Hindlimb muscle (tissue), 1 donor: ENCODE results near the gene TPO. TPM values are rescaled to one million over a fixed set of nuclear protein-coding genes. Genes with fewer than 3 reads are reported as not detected.
"Not testable (repeated sequence)": the region's sequence is repeated elsewhere in the genome, so short reads cannot be mapped to it uniquely, and the experiment has no call there.

ENCODE experiments used
- DNase-seq: peaks from one replicate; pipeline ENCODE4 v3.0.0-alpha.2; 2013
- polyA plus RNA-seq: library from polyadenylated mRNA; unstranded; fragments of 120-200 nt; gene quantifications from one replicate; pipeline ENCODE4 v1.2.1, GENCODE V29; 2013; ENCODE audit not compliant: insufficient read length

Gene TPO
- polyA plus RNA-seq, 1 donor, result 0.25 TPM

DNA sequence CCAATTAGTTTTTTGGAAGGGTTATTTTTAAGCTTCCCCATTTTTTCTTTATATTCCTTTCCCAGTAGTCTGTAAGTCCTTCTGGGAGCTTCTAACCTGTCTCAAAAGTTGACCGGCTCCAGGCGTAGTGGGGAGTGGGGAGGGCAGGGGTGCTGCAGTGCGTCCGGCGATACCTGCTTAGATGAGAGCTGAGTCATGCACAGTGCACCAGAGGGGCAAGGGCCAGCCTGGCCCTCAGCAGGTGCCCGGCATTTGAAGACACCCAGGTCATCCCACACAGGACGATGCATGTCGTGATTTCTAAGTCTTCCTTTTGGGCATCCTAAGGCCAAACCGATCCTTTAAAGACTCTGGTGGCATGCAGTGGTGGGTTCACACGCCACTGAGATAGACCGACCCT is 73.4 kb downstream of the TPO start:
- DNase-seq, result no peak

- no peak for DNase-seq
Measured at GRCh38 chr2:1487758-1488157, 74.5 kb downstream of the TPO start.

DNA sequence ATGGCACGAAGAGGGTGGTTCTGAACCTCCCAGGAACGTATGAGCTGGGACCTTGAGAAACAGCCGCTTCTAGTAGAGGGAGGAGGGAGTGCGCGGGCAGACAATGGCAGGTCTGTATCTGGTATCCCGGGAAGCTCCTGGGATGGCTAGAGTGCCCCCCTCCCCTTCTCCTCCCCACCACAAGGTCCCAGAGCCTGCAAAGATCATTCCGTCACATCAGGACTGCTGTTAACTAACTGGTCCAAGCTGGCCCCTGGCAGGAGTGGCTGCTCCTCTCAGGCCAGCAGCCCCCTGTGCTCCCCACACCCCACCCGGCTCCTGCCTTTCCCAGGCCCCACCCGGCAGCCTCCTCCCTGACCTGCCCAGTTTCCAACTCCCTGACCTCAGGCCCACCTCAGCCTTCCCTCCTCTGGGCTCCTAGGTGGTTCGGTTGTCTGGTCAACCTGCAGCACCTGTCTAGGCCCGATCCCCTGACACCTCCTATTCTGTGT is 75.0 kb downstream of the TPO start:
- DNase-seq, result no peak

DNA sequence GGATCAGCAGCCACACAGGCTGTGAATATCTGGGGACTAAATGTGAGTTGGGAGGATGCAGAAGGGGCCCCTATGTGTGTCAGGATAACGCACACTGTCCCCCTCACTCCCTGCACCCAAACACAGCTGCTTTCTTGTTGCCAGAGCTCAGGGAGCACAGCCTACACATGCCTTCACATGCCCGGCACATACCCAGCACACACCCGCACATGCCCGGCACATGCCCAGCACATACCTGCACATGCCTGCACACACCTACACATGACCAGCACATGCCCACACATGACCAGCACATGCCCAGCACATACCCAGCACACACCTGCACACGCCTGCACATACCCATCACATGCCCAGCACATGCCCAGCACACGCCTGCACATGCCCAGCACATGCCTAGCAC is 75.6 kb downstream of the TPO start:
- DNase-seq, result no peak

DNA sequence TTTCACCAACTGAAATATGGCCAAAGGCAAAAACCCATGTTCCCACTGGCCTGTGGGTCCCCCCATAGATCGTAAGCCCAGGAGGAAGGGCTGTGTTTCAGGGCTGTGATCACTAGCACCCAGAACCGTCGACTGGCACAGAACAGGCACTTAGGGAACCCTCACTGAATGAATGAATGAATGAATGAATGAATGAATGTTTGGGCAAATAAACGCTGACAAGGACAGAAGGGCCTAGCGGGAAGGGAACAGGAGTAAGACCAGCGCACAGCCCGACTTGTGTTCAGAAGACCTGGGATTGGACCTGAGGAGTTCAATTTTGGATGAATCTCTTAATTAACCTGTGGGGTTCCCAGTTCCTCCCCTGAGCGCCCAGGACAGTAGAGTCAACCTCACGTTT is 76.2 kb downstream of the TPO start:
- no peak for DNase-seq

DNA sequence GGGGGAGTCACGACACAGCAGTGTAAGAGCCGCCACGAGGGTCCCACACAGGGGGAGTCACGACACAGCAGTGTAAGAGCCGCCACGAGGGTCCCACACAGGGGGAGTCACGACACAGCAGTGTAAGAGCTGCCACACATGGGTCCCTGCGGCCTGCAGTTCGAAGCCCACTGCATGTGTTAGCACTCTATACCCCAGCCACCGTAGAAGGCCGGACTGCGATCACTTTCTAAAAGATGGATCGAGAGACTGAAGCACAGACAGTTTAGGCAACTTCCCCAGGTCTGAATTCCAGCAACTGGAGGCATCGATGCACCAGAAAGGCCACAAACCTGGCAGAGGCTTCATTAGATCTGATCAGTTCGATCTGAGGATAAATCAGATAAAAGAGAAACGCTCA is 77.1 kb downstream of the TPO start:
- DNase-seq, result not testable (repeated sequence)

DNA sequence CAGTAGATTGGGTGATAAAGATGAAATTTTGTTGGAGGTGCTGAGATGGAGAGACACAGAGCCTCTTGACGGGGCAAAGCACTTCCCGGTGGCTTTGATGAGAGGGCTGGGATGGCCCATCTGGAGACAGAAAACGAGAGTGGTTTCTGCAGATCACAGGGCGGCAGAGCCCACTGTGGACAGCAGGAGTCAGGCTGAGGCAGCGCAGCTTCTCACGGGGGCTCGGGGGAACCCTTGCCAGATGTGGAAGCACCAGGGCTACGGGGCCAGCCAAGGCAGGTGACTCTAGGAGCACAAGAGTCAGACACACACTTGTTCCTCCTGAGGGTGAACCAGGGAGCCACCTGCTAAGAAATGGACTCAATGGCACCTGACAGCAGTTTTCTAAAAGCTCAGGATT is 78.5 kb downstream of the TPO start:
- no peak for DNase-seq

GRCh38 chr2:1492231-1492630 is 79.0 kb downstream of the TPO start:
- not testable (repeated sequence) for DNase-seq

DNA sequence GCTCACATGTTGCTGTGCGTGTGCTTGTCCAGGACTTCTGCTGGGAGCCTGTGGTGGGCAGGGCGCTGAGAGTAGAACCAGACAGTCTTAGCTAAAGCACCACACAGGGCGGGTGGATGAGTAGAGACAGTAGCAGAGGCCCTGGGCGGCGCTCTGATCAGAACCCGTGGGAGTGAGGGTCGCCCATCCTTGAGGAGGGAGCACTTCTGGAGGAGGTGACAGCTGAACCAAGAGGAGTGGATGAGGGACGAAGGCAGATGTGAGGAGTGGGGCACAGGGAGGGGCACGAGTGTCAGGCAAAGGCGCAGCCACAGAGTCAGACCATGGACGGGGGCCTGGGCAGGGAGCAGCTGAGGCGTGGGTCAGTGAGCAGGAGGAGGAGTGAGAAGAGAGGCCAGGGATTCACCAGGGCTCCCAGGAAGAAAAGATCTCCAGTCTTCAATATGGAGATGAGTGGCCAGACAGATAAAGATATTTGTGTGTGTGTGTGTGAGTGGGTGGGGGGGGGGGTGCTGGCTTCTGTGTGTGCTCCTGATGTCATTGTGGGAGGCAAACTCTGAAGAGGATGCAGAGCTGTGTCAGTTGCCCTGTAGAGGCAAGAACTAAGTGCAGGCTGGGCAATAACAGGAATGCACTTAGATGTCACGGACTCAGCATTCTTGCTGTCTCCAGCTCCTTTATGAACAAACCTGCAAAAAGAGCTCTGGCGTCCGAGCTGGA is 79.6 kb downstream of the TPO start:
- DNase-seq, result no peak

GRCh38 chr2:1493431-1494126 is 80.3 kb downstream of the TPO start:
- no peak for DNase-seq

DNA sequence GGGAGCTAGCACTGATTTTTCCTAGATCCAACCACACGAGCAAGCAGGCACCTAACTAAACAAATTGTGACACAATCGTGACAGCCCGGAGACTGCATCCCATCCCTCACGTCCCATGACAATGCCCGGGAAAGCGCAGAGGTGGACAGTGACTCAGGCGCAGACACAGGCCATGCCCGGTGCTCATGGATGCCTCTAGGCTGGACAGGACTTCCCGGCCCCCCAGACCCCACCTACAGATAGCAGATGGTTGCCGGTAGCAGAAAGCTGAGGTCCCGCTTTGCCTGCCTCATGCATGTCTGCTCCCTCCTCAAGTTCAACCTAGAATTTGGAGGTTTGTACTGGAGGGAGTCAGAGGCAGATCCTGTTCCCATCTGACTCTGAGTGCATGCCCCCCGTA is 81.0 kb downstream of the TPO start:
- no peak for DNase-seq

- DNase-seq, result no peak
Measured at GRCh38 chr2:1494906-1495305, 81.6 kb downstream of the TPO start.

GRCh38 chr2:1495676-1496358 is 82.6 kb downstream of the TPO start:
- DNase-seq, result no peak

DNA sequence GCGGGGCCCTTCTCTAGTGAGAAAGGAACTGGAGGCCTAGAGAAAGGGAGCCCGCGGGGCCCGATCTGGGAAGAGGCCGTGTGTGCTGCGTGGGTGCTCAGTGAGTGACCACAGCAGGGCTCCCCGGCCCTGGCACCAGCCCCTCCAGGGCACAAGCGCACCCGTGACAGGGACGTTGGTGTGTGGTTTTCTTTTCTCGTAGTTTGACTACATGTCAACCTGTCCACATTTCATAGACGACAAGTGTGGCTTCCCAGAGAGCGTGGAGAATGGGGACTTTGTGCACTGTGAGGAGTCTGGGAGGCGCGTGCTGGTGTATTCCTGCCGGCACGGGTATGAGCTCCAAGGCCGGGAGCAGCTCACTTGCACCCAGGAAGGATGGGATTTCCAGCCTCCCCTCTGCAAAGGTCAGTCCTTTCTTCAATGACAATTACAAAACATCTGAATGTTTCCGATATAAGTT is 83.1 kb downstream of the TPO start:
- DNase-seq, result no peak

- no peak for DNase-seq
Measured at GRCh38 chr2:1497122-1497611, 83.9 kb downstream of the TPO start.

- DNase-seq, result no peak
Measured at GRCh38 chr2:1498176-1498575, 84.9 kb downstream of the TPO start.

GRCh38 chr2:1499033-1499795 is 86.0 kb downstream of the TPO start:
- DNase-seq, result no peak

- no peak for DNase-seq
Measured at GRCh38 chr2:1501038-1501851, 88.0 kb downstream of the TPO start.

GRCh38 chr2:1501991-1502390 is 88.7 kb downstream of the TPO start:
- DNase-seq, result no peak

- no peak for DNase-seq
Measured at GRCh38 chr2:1502891-1503304, 89.6 kb downstream of the TPO start.

DNA sequence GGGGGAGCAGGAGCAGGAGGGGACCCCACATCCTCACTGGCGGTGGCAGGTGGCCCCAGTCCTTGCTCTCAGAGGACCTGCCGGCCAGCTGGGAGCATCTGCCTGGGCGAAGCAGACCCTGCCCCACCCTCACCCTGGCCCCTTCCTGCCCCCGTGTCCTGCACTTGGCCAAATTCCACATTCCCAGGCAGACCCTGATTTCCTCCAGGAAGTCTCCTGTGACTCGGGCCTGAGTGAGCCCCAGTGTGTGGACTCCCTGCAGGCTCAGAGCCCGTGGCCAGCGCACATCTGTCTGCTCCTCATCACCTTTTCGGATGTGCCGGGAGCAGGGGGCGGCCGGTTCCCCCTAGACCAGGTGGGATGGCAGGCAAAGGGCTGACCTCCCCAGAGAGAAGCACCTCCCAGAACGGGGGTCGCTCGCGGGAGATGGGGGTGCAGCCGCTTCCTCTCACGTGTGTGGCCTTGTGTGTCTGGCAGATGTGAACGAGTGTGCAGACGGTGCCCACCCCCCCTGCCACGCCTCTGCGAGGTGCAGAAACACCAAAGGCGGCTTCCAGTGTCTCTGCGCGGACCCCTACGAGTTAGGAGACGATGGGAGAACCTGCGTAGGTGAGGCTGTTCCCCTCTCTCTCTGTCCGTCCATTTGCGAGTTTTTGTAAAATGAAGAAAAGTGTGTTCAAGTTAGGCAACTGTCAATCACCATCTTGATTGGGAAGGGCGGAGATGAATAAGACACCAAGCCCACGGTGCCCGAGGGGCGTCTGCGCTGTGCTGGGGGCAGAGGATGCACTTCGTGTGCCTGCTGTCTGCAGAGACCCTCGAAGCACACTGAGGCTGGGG is 90.4 kb downstream of the TPO start:
- DNase-seq, result no peak
